GM12878 (cell line): Measurements from ENCODE around the gene OSCP1. TPM values are rescaled to one million over a fixed set of nuclear protein-coding genes. Genes with fewer than 3 reads are reported as not detected.

Experiments
- ATAC-seq: fragments of 200-7000 bp; cut with Tn5 transposase; 3 replicates; pipeline ENCODE4 v1.9.1; 2020; ENCODE audit warnings: mild to moderate bottlenecking, moderate library complexity
- BruUV-seq: library from RNA; stranded (reverse); fragments of 400-500 nt; replicated peaks from 2 replicates; lab custom pipeline; 2021; lab: Mats Ljungman, UMichigan
- CTCF ChIA-PET: fragments of 300-600 bp; sonication (Branson Sonifier 250); formaldehyde crosslinking; extraction: SDS; loops from one replicate; lab custom pipeline; 2021; ENCODE audit warnings: inconsistent platforms; lab: Yijun Ruan, JAX
- POLR2A ChIA-PET: fragments of 350-600 bp; formaldehyde crosslinking; extraction: SDS; loops from one replicate; lab custom pipeline; 2021; ENCODE audit warnings: inconsistent platforms; lab: Charles Lee
- RAD21 ChIA-PET: fragments of 300-600 bp; sonication (Branson Sonifier 250); formaldehyde crosslinking; loops from one replicate; lab custom pipeline; 2023; ENCODE audit warnings: antibody characterized with exemption; ENCODE audit not compliant: unreplicated experiment; lab: Charles Lee
- SMC1A ChIA-PET: fragments of 300-600 bp; sonication (Branson Sonifier 250); formaldehyde crosslinking; loops from one replicate; lab custom pipeline; 2023; ENCODE audit not compliant: unreplicated experiment, uncharacterized antibody; lab: Charles Lee
- DNase-seq: peaks from one replicate; pipeline ENCODE4 v3.0.0-alpha.2; 2011; ENCODE audit warnings: low read depth, low spot score
- FAIRE-seq: peaks from 3 replicates; lab custom pipeline; 2011; peaks lifted over from hg19 to GRCh38; lab: Jason Lieb, UNC
- H2AFZ ChIP-seq: 2 replicates; pipeline ENCODE4 v1.6.0; 2011; ENCODE audit warnings: low read depth, low read length, control low read depth; ENCODE audit not compliant: control insufficient read depth
- H3K27ac ChIP-seq: 2 replicates; pipeline ENCODE4 v1.5.1; 2011; ENCODE audit warnings: control low read depth; ENCODE audit not compliant: control insufficient read depth, insufficient read depth
- H3K27me3 ChIP-seq, 2 experiments: replicated peaks in 1 of 2; 2 replicates each; pipeline versions ENCODE4 v1.6.0 to v1.6.1; 2011; ENCODE audit warnings: low read length in 1 of 2; ENCODE audit not compliant: control insufficient read depth in 2 of 2, insufficient read depth in 2 of 2
- H3K36me3 ChIP-seq, 2 experiments: 2 replicates each; pipeline ENCODE4 v1.5.1; 2011; ENCODE audit warnings: low read length in 1 of 2; ENCODE audit not compliant: control insufficient read depth in 2 of 2, insufficient read depth in 2 of 2
- H3K4me1 ChIP-seq: 2 replicates; pipeline ENCODE4 v1.6.1; 2011; ENCODE audit warnings: mild to moderate bottlenecking, low read length, moderate library complexity, mixed read lengths; ENCODE audit not compliant: control insufficient read depth, insufficient read depth
- H3K4me2 ChIP-seq: 2 replicates; pipeline ENCODE4 v1.6.0; 2011; ENCODE audit warnings: control low read depth; ENCODE audit not compliant: control insufficient read depth, insufficient read depth
- H3K4me3 ChIP-seq: fragments of 200-600 bp; sonication (generic); 2 replicates; pipeline ENCODE4 v1.5.1; 2016
- H3K79me2 ChIP-seq: 2 replicates; pipeline ENCODE4 v1.6.0; 2011; ENCODE audit warnings: low read length; ENCODE audit not compliant: control insufficient read depth, insufficient read depth
- H3K9ac ChIP-seq: 2 replicates; pipeline ENCODE4 v1.8.0; 2011; ENCODE audit warnings: low read length, control low read depth, mixed read lengths; ENCODE audit not compliant: control insufficient read depth, insufficient read depth
- H3K9me3 ChIP-seq: replicated peaks from 3 replicates; pipeline ENCODE4 v1.5.1; 2011; ENCODE audit warnings: mild to moderate bottlenecking, low read length; ENCODE audit not compliant: control insufficient read depth, insufficient read depth
- H4K20me1 ChIP-seq: 2 replicates; pipeline ENCODE4 v1.6.0; 2011; ENCODE audit not compliant: control insufficient read depth, insufficient read depth
- BRCA1 ChIP-seq: IDR thresholded peaks from 2 replicates; pipeline ENCODE4 v1.6.1; 2011; ENCODE audit warnings: low read depth, low read length, improper control_type of control experiment
- EGR1 ChIP-seq, 2 experiments: IDR thresholded peaks; 1 replicate in 1 of 2; 2 replicates in 1 of 2; pipeline ENCODE4 v1.6.1; 2011 to 2012; ENCODE audit warnings: low read depth in 2 of 2, low read length in 2 of 2, borderline replicate concordance in 1 of 2, mild to moderate bottlenecking in 1 of 2, moderate library complexity in 1 of 2
- GABPA ChIP-seq: IDR thresholded peaks from 2 replicates; pipeline ENCODE4 v1.6.1; 2014; ENCODE audit warnings: antibody characterized with exemption, low read depth, mild to moderate bottlenecking, inconsistent platforms
- KLF5 ChIP-seq: fragments of 450-650 bp; IDR thresholded peaks from 2 replicates; pipeline ENCODE4 v1.6.1; 2014; ENCODE audit warnings: mild to moderate bottlenecking; ENCODE audit not compliant: partially characterized antibody
- NBN ChIP-seq: fragments of 450-650 bp; IDR thresholded peaks from 2 replicates; pipeline ENCODE4 v1.6.1; 2016
- NR2C2 ChIP-seq: IDR thresholded peaks from 2 replicates; pipeline ENCODE4 v1.6.1; 2011; ENCODE audit warnings: borderline replicate concordance, low read depth; ENCODE audit not compliant: control insufficient read depth, insufficient read length
- POLR2A ChIP-seq: IDR thresholded peaks from 2 replicates; pipeline ENCODE4 v1.6.1; 2011; ENCODE audit warnings: low read depth, mild to moderate bottlenecking, low read length
- POLR2AphosphoS5 ChIP-seq: IDR thresholded peaks from 2 replicates; pipeline ENCODE4 v1.6.1; 2011; ENCODE audit warnings: mild to moderate bottlenecking, low read length, inconsistent platforms
- RUNX3 ChIP-seq: IDR thresholded peaks from 2 replicates; pipeline ENCODE4 v1.6.1; 2012; ENCODE audit warnings: low read length, inconsistent platforms
- SIX5 ChIP-seq: IDR thresholded peaks from 2 replicates; pipeline ENCODE4 v1.6.1; 2011; ENCODE audit warnings: mild to moderate bottlenecking, low read depth, low read length, moderate library complexity; ENCODE audit not compliant: severe bottlenecking
- SMC3 ChIP-seq: IDR thresholded peaks from 2 replicates; pipeline ENCODE4 v1.6.1; 2011; ENCODE audit warnings: low read length, improper control_type of control experiment, borderline replicate concordance
- STAT1 ChIP-seq: fragments of 450-650 bp; conservative IDR thresholded peaks from 2 replicates; pipeline ENCODE4 v1.6.1; 2014; ENCODE audit warnings: antibody characterized with exemption, mild to moderate bottlenecking
- TCF7 ChIP-seq: IDR thresholded peaks from 2 replicates; pipeline ENCODE4 v1.6.1; 2014; ENCODE audit warnings: antibody characterized with exemption, borderline replicate concordance
- ZNF207 ChIP-seq: fragments of 450-650 bp; IDR thresholded peaks from 2 replicates; pipeline ENCODE4 v1.6.1; 2014; ENCODE audit warnings: antibody characterized with exemption, mild to moderate bottlenecking, borderline replicate concordance
- WGBS: methylation state at CpG from one replicate; pipeline ENCODE4 v1.1.6; 2016; ENCODE audit warnings: low lambda C conversion rate; ENCODE audit not compliant: insufficient replicate concordance, insufficient coverage; ENCODE audit errors: missing lambda C conversion rate; 5-methylcytosine and 5-hydroxymethylcytosine counted together
- in situ Hi-C: fragments of 300-500 bp; cut with MboI; formaldehyde crosslinking; loops from 9 replicates; pipeline ENCODE4 v1.14.3; 2018; ENCODE audit warnings: mixed read lengths
- intact Hi-C: fragments of 100-400 bp; cut with micrococcal nuclease; formaldehyde crosslinking; loops from one replicate; pipeline ENCODE4 v1.14.2; 2022; ENCODE audit not compliant: unreplicated experiment
- polyA plus RNA-seq, 11 experiments: library from polyadenylated mRNA; depleted of rRNA in 4 of 11; unstranded in 6 of 11; stranded (reverse) in 5 of 11; fragments of >200 nt; fragmentation: Nextera tagmentation in 4 of 11; fragmentation: Illumina TruSeq in 1 of 11; extraction: Ambion mirVana in 4 of 11; extraction: Trizol in 1 of 11; gene quantifications; 1 replicate in 1 of 11; 2 replicates in 10 of 11; pipeline versions ENCODE4 v1.2.1 to v1.2.3, GENCODE V29; 2011 to 2016; ENCODE audit warnings: inconsistent platforms in 2 of 11, missing spikeins in 2 of 11, low read depth in 1 of 11
- total RNA-seq, 4 experiments: library from RNA; depleted of rRNA in 3 of 4; stranded (reverse); fragments of >200 nt in 3 of 4; fragmentation: Illumina TruSeq in 1 of 4; extraction: Trizol in 1 of 4; gene quantifications; 2 replicates each; pipeline versions ENCODE4 v1.2.1 to v1.2.3, GENCODE V29; 2013 to 2021
- TF ChIP-seq, protein P1 (sequence below): fragments of 450-650 bp; IDR thresholded peaks from 2 replicates; pipeline ENCODE4 v1.6.1; 2017; ENCODE audit warnings: mild to moderate bottlenecking
- TF ChIP-seq, protein P2 (sequence below): IDR thresholded peaks from 2 replicates; pipeline ENCODE4 v1.6.1; 2011; ENCODE audit warnings: borderline replicate concordance, low read depth, mild to moderate bottlenecking, moderate library complexity, mixed read lengths, low read length; ENCODE audit not compliant: insufficient read depth; ENCODE audit errors: extremely low read length

Gene OSCP1
- total and polyA plus RNA-seq, 10 of the 15 experiments (the other 5 are each of a cell fraction or from before 2014, with no cell fraction given), result 1.8 to 5.9 (median 3.0) TPM

DNA sequence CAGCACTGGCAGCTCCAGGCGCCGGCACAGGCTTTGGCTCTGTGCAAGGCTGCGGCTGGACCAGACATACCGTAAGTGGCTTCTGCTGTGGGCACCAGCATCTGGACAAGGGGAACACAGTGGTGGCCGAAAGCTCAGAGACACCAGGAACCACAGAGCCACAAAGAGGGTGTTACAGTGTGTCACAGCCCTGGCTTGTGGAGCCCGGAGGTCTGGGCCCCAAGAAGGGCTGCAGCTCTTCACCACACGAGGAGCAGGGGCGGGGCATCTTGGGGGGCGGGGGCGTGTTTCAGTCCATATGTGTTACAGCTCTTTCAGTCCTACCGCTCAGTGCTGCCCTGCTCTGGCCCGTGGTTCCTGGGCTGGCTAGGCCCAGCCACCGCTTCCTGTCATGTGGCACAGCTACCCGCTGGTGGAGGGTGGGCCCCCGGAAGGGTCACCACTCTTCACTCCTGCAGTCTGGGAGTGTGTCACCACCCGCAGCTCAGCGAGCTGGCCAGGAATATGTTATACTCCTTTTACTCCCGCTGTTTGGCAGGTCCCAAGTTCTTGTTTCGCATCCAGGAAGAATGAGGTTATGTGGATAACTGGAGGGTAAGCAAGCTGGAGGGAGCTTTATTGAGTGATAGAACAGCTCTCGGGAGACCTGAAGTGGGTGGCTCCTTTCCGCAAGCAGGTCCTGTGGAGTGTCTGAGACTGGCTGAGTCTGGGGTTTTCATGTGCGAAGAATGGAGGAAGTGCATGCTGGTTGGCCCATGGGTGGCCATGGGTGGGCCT is 49.2 kb downstream of the OSCP1 start:
- WGBS, result 13% methylated on average over 19 of the region's 22 CpGs
- in situ Hi-C loops, result no loop called here
- ChIA-PET POLR2A (interaction anchor here (5.8 kb wide), 1 partner anchor 17 kb away, joined by 44 read pairs; the partner anchor contains the start of gene STK40), SMC1A (interaction anchor here (1.1 kb wide), 1 partner anchor 12 kb away, joined by 3 read pairs; no protein-coding TSS in a partner anchor), CTCF (no interaction called here), RAD21 (interaction anchor here (0.6 to 1.0 kb wide), 2 partner anchors 14 to 52 kb away, joined by 3 read pairs; no protein-coding TSS in a partner anchor)
- Histone ChIP-seq H3K27me3 (no peaks in the 10 kb centered on the region), H3K9me3 (peaks cover 2% of the 10 kb centered on the region; the same call in 2 of the 3 replicates), H3K36me3 (no peaks in the 10 kb centered on the region), H3K4me2 (peak overlapping the region; percentile 73; the same call in 1 of the 2 replicates), H3K27ac (peak overlapping the region; percentile 38; the same call in 1 of the 2 replicates), H2AFZ (peak overlapping the region; percentile 79), H4K20me1 (no peaks in the 10 kb centered on the region), H3K79me2 (peaks cover 20% of the 10 kb centered on the region), H3K9ac (peak overlapping the region; percentile 7; the same call in 1 of the 2 replicates), H3K4me3 (peak overlapping the region; percentile 23; the same call in 1 of the 2 replicates), H3K4me1 (peaks cover 13% of the 10 kb centered on the region)
- no peak for FAIRE-seq
- no TSS peak for BruUV-seq
- intact Hi-C loops, result no loop called here
- TF ChIP-seq TCF7 (no peak), STAT1 (no peak), BRCA1 (no peak), ZNF207 (no peak), NBN (no peak), POLR2A (peak; percentile 73), EGR1 (IDR thresholded peaks at IDR 0.05; ENCODE audit: borderline replicate concordance in 1 of 2, low read depth in 2 of 2, low read length in 2 of 2) (peak in 1 of 2 experiments; percentile 42; a peak in 1 of 3 replicates), POLR2AphosphoS5 (peak; percentile 51; the same call in 1 of the 2 replicates), RUNX3 (peak; percentile 48), KLF5 (no peak), SMC3 (no peak), SIX5 (peak; percentile 9), GABPA (peak; percentile 82), NR2C2 (no peak)
- TF ChIP-seq, protein P1, sequence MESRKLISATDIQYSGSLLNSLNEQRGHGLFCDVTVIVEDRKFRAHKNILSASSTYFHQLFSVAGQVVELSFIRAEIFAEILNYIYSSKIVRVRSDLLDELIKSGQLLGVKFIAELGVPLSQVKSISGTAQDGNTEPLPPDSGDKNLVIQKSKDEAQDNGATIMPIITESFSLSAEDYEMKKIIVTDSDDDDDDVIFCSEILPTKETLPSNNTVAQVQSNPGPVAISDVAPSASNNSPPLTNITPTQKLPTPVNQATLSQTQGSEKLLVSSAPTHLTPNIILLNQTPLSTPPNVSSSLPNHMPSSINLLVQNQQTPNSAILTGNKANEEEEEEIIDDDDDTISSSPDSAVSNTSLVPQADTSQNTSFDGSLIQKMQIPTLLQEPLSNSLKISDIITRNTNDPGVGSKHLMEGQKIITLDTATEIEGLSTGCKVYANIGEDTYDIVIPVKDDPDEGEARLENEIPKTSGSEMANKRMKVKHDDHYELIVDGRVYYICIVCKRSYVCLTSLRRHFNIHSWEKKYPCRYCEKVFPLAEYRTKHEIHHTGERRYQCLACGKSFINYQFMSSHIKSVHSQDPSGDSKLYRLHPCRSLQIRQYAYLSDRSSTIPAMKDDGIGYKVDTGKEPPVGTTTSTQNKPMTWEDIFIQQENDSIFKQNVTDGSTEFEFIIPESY, result no peak
- TF ChIP-seq, protein P2, sequence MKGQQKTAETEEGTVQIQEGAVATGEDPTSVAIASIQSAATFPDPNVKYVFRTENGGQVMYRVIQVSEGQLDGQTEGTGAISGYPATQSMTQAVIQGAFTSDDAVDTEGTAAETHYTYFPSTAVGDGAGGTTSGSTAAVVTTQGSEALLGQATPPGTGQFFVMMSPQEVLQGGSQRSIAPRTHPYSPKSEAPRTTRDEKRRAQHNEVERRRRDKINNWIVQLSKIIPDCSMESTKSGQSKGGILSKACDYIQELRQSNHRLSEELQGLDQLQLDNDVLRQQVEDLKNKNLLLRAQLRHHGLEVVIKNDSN, result peak; percentile 70
- DNase-seq, result no peak
- no peak for ATAC-seq
